H1 (cell line): ENCODE data around the gene DNAJB8. TPM values are rescaled to one million over a fixed set of nuclear protein-coding genes. Genes with fewer than 3 reads are reported as not detected.

Source experiments
- CTCF ChIA-PET: fragments of 300-600 bp; sonication (Branson Sonifier 250); formaldehyde crosslinking; loops from one replicate; lab custom pipeline; 2021; ENCODE audit not compliant: partially characterized antibody; lab: Charles Lee
- POLR2A ChIA-PET: fragments of 300-600 bp; sonication (Branson Sonifier 250); formaldehyde crosslinking; loops from one replicate; lab custom pipeline; 2021; ENCODE audit warnings: inconsistent platforms; ENCODE audit not compliant: partially characterized antibody; lab: Charles Lee
- DNase-seq, 2 experiments: peaks; one replicate each; pipeline versions ENCODE4 v3.0.0 to v3.0.0-alpha.2; 2010 to 2022; ENCODE audit warnings: low spot score in 2 of 2, low read depth in 1 of 2, mixed read lengths in 1 of 2
- FAIRE-seq: peaks from 2 replicates; lab custom pipeline; 2011; peaks lifted over from hg19 to GRCh38; lab: Jason Lieb, UNC
- H2AFZ ChIP-seq: 2 replicates; pipeline ENCODE4 v1.8.1; 2012; ENCODE audit warnings: low read length, inconsistent platforms
- H2AK5ac ChIP-seq: 2 replicates; pipeline ENCODE4 v1.6.1; 2013; ENCODE audit warnings: low read depth, low read length
- H2BK120ac ChIP-seq: replicated peaks from 2 replicates; pipeline ENCODE3; 2013; ENCODE audit warnings: low read depth, low read length, inconsistent platforms
- H2BK12ac ChIP-seq: 2 replicates; pipeline ENCODE4 v1.6.1; 2013; ENCODE audit warnings: low read depth, low read length
- H2BK15ac ChIP-seq: 2 replicates; pipeline ENCODE4 v1.6.1; 2013; ENCODE audit warnings: low read length
- H2BK20ac ChIP-seq: 2 replicates; pipeline ENCODE4 v1.6.1; 2013; ENCODE audit warnings: low read length
- H2BK5ac ChIP-seq: 2 replicates; pipeline ENCODE4 v1.6.1; 2013; ENCODE audit warnings: low read depth, low read length
- H3K14ac ChIP-seq: 2 replicates; pipeline ENCODE4 v1.6.1; 2013; ENCODE audit warnings: inconsistent platforms; ENCODE audit not compliant: insufficient read length
- H3K18ac ChIP-seq: 2 replicates; pipeline ENCODE4 v1.6.1; 2013; ENCODE audit warnings: low read length; ENCODE audit errors: extremely low read depth
- H3K23ac ChIP-seq: 2 replicates; pipeline ENCODE4 v1.6.1; 2013; ENCODE audit warnings: inconsistent platforms; ENCODE audit not compliant: insufficient read length
- H3K23me2 ChIP-seq: 2 replicates; pipeline ENCODE4 v1.6.1; 2013; ENCODE audit warnings: low read depth, low read length
- H3K27ac ChIP-seq: 2 replicates; pipeline ENCODE4 v1.6.1; 2011; ENCODE audit warnings: low read depth, low read length, inconsistent platforms
- H3K27me3 ChIP-seq, 4 experiments: replicated peaks in 1 of 4; 1 replicate in 1 of 4; 2 replicates in 3 of 4; pipeline versions ENCODE4 v1.6.1 to v1.8.1; 2011 to 2013; ENCODE audit warnings: low read length in 3 of 4, mild to moderate bottlenecking in 3 of 4, inconsistent platforms in 2 of 4, mixed read lengths in 2 of 4, moderate library complexity in 1 of 4; ENCODE audit not compliant: control insufficient read depth in 3 of 4, insufficient read depth in 3 of 4; ENCODE audit errors: extremely low read depth in 1 of 4
- H3K36me3 ChIP-seq, 4 experiments: 2 replicates each; pipeline versions ENCODE4 v1.6.1 to v1.8.1; 2011 to 2013; ENCODE audit warnings: mild to moderate bottlenecking in 4 of 4, low read length in 3 of 4, moderate library complexity in 2 of 4, control low read depth in 1 of 4, inconsistent platforms in 1 of 4; ENCODE audit not compliant: insufficient read depth in 4 of 4, control insufficient read depth in 2 of 4
- H3K4ac ChIP-seq: replicated peaks from 2 replicates; pipeline ENCODE3; 2013; ENCODE audit warnings: low read length, low read depth, mixed read lengths, inconsistent platforms; ENCODE audit not compliant: insufficient read length
- H3K4me1 ChIP-seq, 4 experiments: replicated peaks in 1 of 4; 1 replicate in 1 of 4; 2 replicates in 3 of 4; pipeline versions ENCODE4 v1.6.1 to v1.8.1; 2011 to 2013; ENCODE audit warnings: low read length in 3 of 4, inconsistent platforms in 2 of 4, mixed read lengths in 1 of 4; ENCODE audit not compliant: insufficient read depth in 4 of 4, control insufficient read depth in 3 of 4
- H3K4me2 ChIP-seq, 2 experiments: 2 replicates each; pipeline versions ENCODE4 v1.6.1 to v1.8.1; 2011 to 2013; ENCODE audit warnings: low read depth in 2 of 2, low read length in 2 of 2, control low read depth in 1 of 2, inconsistent platforms in 1 of 2, mild to moderate bottlenecking in 1 of 2; ENCODE audit not compliant: insufficient read depth in 1 of 2
- H3K4me3 ChIP-seq, 4 experiments: fragments of 200-600, 300-600 bp in 1 of 4; sonication (generic), shearing (Covaris generic), sonication (Bioruptor Twin) in 1 of 4; 2 replicates each; pipeline versions ENCODE4 v1.5.1 to v1.8.1; 2011 to 2016; ENCODE audit warnings: low read length in 4 of 4, low read depth in 3 of 4, control low read depth in 2 of 4, inconsistent platforms in 2 of 4, mild to moderate bottlenecking in 2 of 4, mixed read lengths in 1 of 4, moderate library complexity in 1 of 4; ENCODE audit not compliant: insufficient read depth in 2 of 4; ENCODE audit errors: extremely low read depth in 1 of 4
- H3K56ac ChIP-seq: replicated peaks from 2 replicates; pipeline ENCODE3; 2013; ENCODE audit warnings: low read depth, mild to moderate bottlenecking, mixed read lengths, low read length, inconsistent platforms; ENCODE audit not compliant: insufficient read length
- H3K79me1 ChIP-seq: 2 replicates; pipeline ENCODE4 v1.6.1; 2013; ENCODE audit warnings: low read depth, low read length, control low read depth
- H3K79me2 ChIP-seq, 2 experiments: 2 replicates each; pipeline versions ENCODE4 v1.6.1 to v1.8.1; 2012 to 2013; ENCODE audit warnings: low read length in 2 of 2, mild to moderate bottlenecking in 2 of 2, inconsistent platforms in 1 of 2; ENCODE audit not compliant: insufficient read depth in 2 of 2, control insufficient read depth in 1 of 2
- H3K9ac ChIP-seq, 4 experiments: replicated peaks in 1 of 4; 1 replicate in 1 of 4; 2 replicates in 3 of 4; pipeline versions ENCODE4 v1.6.1 to v1.8.1; 2011 to 2013; ENCODE audit warnings: low read depth in 3 of 4, low read length in 3 of 4, control low read depth in 2 of 4, mild to moderate bottlenecking in 2 of 4, moderate library complexity in 2 of 4, inconsistent platforms in 1 of 4; ENCODE audit errors: extremely low read depth in 1 of 4
- H3K9me3 ChIP-seq, 2 experiments: 2 replicates each; pipeline versions ENCODE4 v1.6.1 to v1.8.1; 2012 to 2013; ENCODE audit warnings: mild to moderate bottlenecking in 2 of 2, moderate library complexity in 2 of 2, control low read depth in 1 of 2, inconsistent platforms in 1 of 2, low read depth in 1 of 2, low read length in 1 of 2, mixed read lengths in 1 of 2; ENCODE audit not compliant: insufficient read depth in 2 of 2
- H4K20me1 ChIP-seq, 2 experiments: replicated peaks in 1 of 2; 2 replicates each; pipeline versions ENCODE3 to v1.8.1; 2011 to 2013; ENCODE audit warnings: inconsistent platforms in 2 of 2, low read length in 2 of 2, mild to moderate bottlenecking in 1 of 2; ENCODE audit not compliant: insufficient read depth in 2 of 2, control insufficient read depth in 1 of 2
- H4K5ac ChIP-seq: 2 replicates; pipeline ENCODE4 v1.6.1; 2013; ENCODE audit warnings: low read length, low read depth, mixed read lengths, inconsistent platforms; ENCODE audit not compliant: insufficient read length
- H4K8ac ChIP-seq: 2 replicates; pipeline ENCODE4 v1.8.0; 2013; ENCODE audit warnings: mild to moderate bottlenecking, moderate library complexity, low read length, inconsistent platforms; ENCODE audit not compliant: insufficient read depth; ENCODE audit errors: extremely low read depth
- H4K91ac ChIP-seq: replicated peaks from 2 replicates; pipeline ENCODE3; 2013; ENCODE audit warnings: low read length, mixed read lengths, inconsistent platforms; ENCODE audit not compliant: insufficient read length
- CBX8 ChIP-seq: fragments of 300-800, 300-1000 bp; sonication (generic); IDR thresholded peaks from 2 replicates; pipeline ENCODE4 v1.7.1; 2016; ENCODE audit warnings: low read depth, low read length, borderline replicate concordance
- TBP ChIP-seq: IDR thresholded peaks from 2 replicates; pipeline ENCODE4 v1.6.1; 2011; ENCODE audit warnings: low read depth, low read length, improper control_type of control experiment
- WGBS, 2 experiments: shearing (Covaris generic) in 1 of 2; methylation state at CpG; one replicate each; pipeline versions ENCODE4 v1.1.6 to v1.1.7; 2013 to 2015; ENCODE audit warnings: low lambda C conversion rate in 2 of 2, mixed read lengths in 2 of 2, inconsistent platforms in 1 of 2, low coverage in 1 of 2, missing lambda C conversion rate in 1 of 2; ENCODE audit not compliant: insufficient replicate concordance in 2 of 2, insufficient coverage in 1 of 2, insufficient read length in 1 of 2; ENCODE audit errors: extremely low coverage in 1 of 2, missing lambda C conversion rate in 1 of 2; 5-methylcytosine and 5-hydroxymethylcytosine counted together
- polyA plus RNA-seq, 7 experiments: library from polyadenylated mRNA; depleted of rRNA in 3 of 7; stranded (reverse) in 5 of 7; unstranded in 2 of 7; fragments of >200 nt in 5 of 7; fragments of 200-250 nt in 2 of 7; gene quantifications; 1 replicate in 5 of 7; 2 replicates in 1 of 7; 4 replicates in 1 of 7; pipeline versions ENCODE4 v1.2.1 to v1.2.3, GENCODE V29; 2011 to 2013; ENCODE audit warnings: missing spikeins in 2 of 7, mixed read lengths in 2 of 7
- total RNA-seq: library from RNA; stranded (reverse); fragmentation: NEBNext Ultra II Directional; extraction: Animal tissue kit (Norgen Biotek cat#: 25700); gene quantifications from 2 replicates; pipeline ENCODE4 v1.2.1, GENCODE V29; 2021

Gene DNAJB8
- total and polyA plus RNA-seq, 2 of the 8 experiments (the other 6 are each of a cell fraction or from before 2014, with no cell fraction given) = not detected

- Histone ChIP-seq H3K4me2 (no peak overlapping the region), H4K91ac (peak overlapping the region; percentile 61), H3K14ac (no peak overlapping the region), H3K79me1 (no peaks in the 10 kb centered on the region), H3K23ac (no peak overlapping the region), H2BK20ac (peak overlapping the region; percentile 80), H3K4ac (no peak overlapping the region), H2BK5ac (no peak overlapping the region), H4K5ac (no peak overlapping the region), H3K4me1 (peaks cover 6 to 34% (median 25%) of the 10 kb centered on the region in 4 experiments), H3K36me3 (no peaks in the 10 kb centered on the region), H3K4me3 (no peak overlapping the region), H3K79me2 (no peaks in the 10 kb centered on the region), H4K8ac (no peak overlapping the region), H2BK15ac (peak overlapping the region; percentile 83), H4K20me1 (peaks cover 0 to 6% of the 10 kb centered on the region in 2 experiments), H3K9me3 (no peaks in the 10 kb centered on the region), H3K27me3 (peaks cover 6 to 31% (median 22%) of the 10 kb centered on the region in 4 experiments), H2AFZ (no peak overlapping the region), H2AK5ac (no peak overlapping the region), H3K27ac (no peak overlapping the region), H3K23me2 (peaks cover 9% of the 10 kb centered on the region; the same call in 1 of the 2 replicates), H3K18ac (0 out of 2 replicates have a peak overlapping the region, but pooled peaks have one; percentile 34), H2BK120ac (no peak overlapping the region), H2BK12ac (peak overlapping the region; percentile 90; the same call in 1 of the 2 replicates), H3K56ac (no peak overlapping the region), H3K9ac (no peak overlapping the region)
- ChIA-PET POLR2A (no interaction called here), CTCF (interaction anchor here (0.6 to 12.6 kb wide), 6 partner anchors 11 to 263 kb away, joined by 3 to 144 read pairs (median 6); partner anchors contain the start of gene DNAJB8)
- DNase-seq (no peak), FAIRE-seq (no peak)
- WGBS, 2 experiments = 94% methylated on average over 3 of the region's 3 CpGs; no CpG with 5 or more reads in 1 of the 2 experiments
- no peak for TF ChIP-seq TBP
- TF ChIP-seq CBX8 = no peak
These were observed 30.5 kb downstream of the DNAJB8 start for GRCh38 chr3:128436214-128436613.
